Tracheal epithelial cell (primary cell): Measurements from ENCODE around the gene GRIPAP1. TPM values are rescaled to one million over a fixed set of nuclear protein-coding genes. Genes with fewer than 3 reads are reported as not detected.

Source experiments
- total RNA-seq: library from RNA; depleted of rRNA; stranded (reverse); fragments of >200 nt; gene quantifications from 2 replicates; pipeline ENCODE4 v1.2.1, GENCODE V29; 2014

GRIPAP1 gene, protein sequence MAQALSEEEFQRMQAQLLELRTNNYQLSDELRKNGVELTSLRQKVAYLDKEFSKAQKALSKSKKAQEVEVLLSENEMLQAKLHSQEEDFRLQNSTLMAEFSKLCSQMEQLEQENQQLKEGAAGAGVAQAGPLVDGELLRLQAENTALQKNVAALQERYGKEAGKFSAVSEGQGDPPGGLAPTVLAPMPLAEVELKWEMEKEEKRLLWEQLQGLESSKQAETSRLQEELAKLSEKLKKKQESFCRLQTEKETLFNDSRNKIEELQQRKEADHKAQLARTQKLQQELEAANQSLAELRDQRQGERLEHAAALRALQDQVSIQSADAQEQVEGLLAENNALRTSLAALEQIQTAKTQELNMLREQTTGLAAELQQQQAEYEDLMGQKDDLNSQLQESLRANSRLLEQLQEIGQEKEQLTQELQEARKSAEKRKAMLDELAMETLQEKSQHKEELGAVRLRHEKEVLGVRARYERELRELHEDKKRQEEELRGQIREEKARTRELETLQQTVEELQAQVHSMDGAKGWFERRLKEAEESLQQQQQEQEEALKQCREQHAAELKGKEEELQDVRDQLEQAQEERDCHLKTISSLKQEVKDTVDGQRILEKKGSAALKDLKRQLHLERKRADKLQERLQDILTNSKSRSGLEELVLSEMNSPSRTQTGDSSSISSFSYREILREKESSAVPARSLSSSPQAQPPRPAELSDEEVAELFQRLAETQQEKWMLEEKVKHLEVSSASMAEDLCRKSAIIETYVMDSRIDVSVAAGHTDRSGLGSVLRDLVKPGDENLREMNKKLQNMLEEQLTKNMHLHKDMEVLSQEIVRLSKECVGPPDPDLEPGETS
- total RNA-seq = 12.4 and 23.4 TPM in 2 replicates

DNA sequence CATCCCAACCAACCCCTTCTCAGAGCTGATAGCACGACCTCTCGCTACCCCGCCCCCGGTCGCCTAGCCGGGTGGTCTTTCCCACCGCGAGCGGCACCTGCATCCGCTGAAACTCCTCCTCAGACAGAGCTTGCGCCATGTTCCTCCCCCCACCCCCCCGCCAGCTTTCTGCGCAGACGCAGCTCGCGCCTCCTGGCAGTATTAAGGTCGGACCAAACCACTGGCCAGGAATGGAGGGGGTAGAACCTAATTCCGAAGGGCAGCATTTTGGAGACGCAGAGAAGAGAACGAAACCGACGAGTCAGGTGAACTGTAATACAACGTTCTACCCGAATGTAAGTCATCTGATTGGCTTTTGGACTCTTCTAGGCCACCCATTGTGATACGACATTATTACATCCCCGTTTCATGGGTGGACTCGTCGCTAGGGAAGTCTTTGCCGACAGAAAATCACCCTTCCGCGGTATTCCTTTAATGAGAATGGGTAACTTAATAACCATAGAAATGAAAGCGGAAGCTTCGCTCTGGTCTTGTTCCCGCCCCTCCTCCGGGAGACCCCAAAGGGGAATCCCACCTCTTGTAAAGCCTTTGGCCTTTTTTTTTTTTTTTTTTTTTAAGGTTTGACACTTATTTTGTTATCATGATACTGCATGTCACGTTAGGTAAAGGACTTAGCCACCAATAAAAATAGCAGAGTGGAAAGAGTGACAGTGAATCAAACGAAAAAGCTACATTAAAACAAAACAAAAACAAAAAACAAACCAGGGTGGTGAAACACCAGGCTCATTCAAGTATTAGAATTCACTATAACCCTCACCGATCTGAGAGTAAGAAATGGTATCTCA is at the start of gene GRIPAP1:
TSS of gene GRIPAP1 (minus strand) at position 174 of the 845 bp plus-strand sequence. CDS start at position 139, 35 bp downstream.

DNA sequence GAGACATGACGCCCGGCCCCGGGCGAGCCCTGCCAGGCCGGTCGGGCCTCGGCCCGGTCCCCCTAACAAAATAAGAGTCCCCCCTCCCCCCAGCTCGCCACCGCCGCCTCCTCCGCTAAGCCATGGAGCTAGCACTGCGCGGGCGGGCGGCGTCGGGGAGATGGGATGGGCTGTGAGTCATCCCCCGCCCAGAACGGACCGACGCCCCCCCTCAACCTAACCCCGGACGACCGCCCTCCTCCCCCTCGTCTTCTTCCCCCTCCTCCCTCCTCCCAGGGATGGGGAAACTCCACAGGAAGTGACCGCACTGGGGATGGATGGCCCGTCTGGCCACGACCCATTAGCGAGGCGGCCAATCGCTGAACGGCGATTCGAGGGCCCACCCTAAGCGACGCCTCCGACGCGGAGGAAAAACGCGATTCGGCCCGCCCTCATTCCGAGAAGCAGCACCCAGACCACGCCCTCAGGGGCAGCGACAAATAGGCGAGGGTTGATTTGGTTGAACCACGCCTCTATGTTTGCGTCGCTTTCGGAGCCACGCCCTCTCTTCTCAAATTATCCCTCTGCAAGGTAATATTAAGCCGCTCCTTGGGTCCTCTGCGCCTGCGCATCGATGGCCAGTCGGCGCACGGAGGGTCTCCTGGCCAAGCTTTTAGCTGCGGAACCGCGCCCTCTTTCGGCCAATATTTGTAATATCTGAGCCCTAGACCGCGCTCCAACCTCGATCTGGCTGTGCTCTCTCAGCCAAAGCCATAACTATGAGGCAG is 41.3 kb upstream of the GRIPAP1 start, which contains the start of gene TFE3:
TSS of gene TFE3 (minus strand) at position 138 of the 767 bp plus-strand sequence. CDS start at position 7, 131 bp downstream.

DNA sequence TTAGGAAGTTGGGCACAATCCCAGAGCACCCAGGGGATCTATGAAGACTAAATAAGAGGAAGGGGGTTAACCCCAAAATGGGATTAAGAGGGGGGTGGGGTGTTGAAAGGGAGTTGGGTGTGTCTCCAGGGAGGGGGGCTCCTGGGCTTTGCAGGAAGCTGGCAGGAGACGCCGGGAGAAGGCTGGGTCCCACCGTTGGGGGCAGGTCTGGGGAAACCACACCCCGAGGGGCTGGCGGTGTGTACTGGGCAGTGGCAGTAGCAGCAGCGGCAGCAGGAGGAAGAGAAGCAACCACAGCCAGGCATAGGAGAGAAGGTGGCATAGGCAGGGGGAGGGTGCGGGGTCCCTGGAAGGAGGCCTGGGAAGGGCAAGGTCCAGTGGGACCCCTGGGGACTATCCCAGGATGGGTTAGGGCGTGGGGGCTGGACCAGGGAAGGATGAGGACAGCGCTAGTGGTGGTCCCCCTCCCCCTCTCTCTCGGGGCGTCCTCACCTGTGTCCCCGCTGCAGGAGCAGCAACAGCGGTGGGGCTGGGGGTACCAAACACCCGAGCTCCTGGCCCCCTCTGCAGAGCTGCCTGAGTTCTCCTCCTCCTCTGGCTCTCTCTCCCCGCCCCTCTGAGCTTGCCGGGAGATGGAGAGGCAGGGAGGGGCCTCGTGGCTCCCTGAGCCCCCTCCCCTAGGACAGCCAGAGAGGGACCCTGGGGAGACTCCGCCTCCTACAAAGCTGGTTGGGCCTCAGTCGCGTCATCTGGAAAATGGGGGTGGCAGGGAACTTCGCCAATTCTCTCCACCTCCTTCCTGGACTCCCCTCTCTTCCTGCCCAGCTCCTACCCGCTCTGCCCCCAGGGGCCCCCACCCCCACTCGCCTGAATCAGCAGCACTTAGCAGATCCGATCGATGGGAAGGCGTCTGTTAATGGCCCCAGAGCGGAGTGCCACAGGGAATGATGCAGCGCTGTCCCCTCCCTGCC is 30.5 kb downstream of the GRIPAP1 start, which contains the start of gene KCND1:
TSS of gene KCND1 (minus strand) at position 596 of the 971 bp plus-strand sequence. CDS start 1,573 bp downstream, outside the sequence.

DNA sequence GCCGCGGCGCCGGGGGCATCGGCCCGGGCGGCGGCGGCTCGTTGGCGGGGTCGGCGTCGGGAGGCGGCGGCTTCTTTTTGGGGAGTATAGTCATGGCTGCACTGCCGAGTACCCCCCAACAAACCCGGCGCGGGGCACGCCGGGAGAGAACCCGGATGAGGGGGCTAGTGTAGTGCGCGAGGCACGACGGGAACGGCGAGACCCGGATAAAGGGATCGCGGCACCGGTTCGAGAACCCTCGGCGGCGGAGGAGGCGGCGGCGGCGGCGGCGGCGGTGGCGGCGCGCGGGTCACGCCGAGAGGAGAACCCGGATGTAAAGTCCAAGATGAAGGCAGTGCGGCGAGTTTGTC is 44.6 kb downstream of the GRIPAP1 start, which contains the start of gene OTUD5:
TSS of gene OTUD5 (minus strand) at position 131 of the 350 bp plus-strand sequence. CDS start at position 94, 37 bp downstream.

Other genes with a start within 250 kb of the GRIPAP1 start
- not detected in 2 replicates for gene GLOD5, start 240.5 kb downstream of the GRIPAP1 start, total RNA-seq
- gene GATA1, start 215.7 kb downstream of the GRIPAP1 start, total RNA-seq = not detected in 2 replicates
- 31.3 and 36.9 TPM in 2 replicates for gene HDAC6, start 200.2 kb downstream of the GRIPAP1 start, total RNA-seq
- gene ERAS, start 175.8 kb downstream of the GRIPAP1 start, total RNA-seq = not detected in 2 replicates
- 0.21 and 2.9 TPM in 2 replicates for gene PCSK1N, start 166.7 kb downstream of the GRIPAP1 start, total RNA-seq
- 52.1 and 53.1 TPM in 2 replicates for gene TIMM17B, start 104.5 kb downstream of the GRIPAP1 start, total RNA-seq
- 39.9 and 47.7 TPM in 2 replicates for gene PQBP1, start 104.3 kb downstream of the GRIPAP1 start, total RNA-seq
- gene SLC35A2, start 90.6 kb downstream of the GRIPAP1 start, total RNA-seq = 16.8 and 28.0 TPM in 2 replicates
- 11.3 and 12.0 TPM in 2 replicates for gene PIM2, start 83.2 kb downstream of the GRIPAP1 start, total RNA-seq
- gene OTUD5, start 44.7 kb downstream of the GRIPAP1 start, total RNA-seq = 21.9 and 22.6 TPM in 2 replicates
- gene KCND1, start 30.4 kb downstream of the GRIPAP1 start, total RNA-seq = 0.43 and 0.48 TPM in 2 replicates
- gene TFE3, start 41.1 kb upstream of the GRIPAP1 start, total RNA-seq = 11.1 and 28.4 TPM in 2 replicates
- gene CCDC120, start 56.7 kb upstream of the GRIPAP1 start, total RNA-seq = 1.2 and 1.3 TPM in 2 replicates
- 4.6 and 4.9 TPM in 2 replicates for gene PRAF2, start 71.7 kb upstream of the GRIPAP1 start, total RNA-seq
- 33.0 and 37.4 TPM in 2 replicates for gene WDR45, start 77.6 kb upstream of the GRIPAP1 start, total RNA-seq
- 17.1 and 22.2 TPM in 2 replicates for gene GPKOW, start 121.5 kb upstream of the GRIPAP1 start, total RNA-seq
- gene MAGIX, start 160.5 kb upstream of the GRIPAP1 start, total RNA-seq = 3.0 and 4.1 TPM in 2 replicates
- gene PLP2, start 169.6 kb upstream of the GRIPAP1 start, total RNA-seq = 14.7 and 24.3 TPM in 2 replicates
- gene PRICKLE3, start 184.1 kb upstream of the GRIPAP1 start, total RNA-seq = 16.4 and 28.1 TPM in 2 replicates
- not detected in 2 replicates for gene SYP, start 197.9 kb upstream of the GRIPAP1 start, total RNA-seq
- 0.21 TPM in 1 of 2 replicates, not detected in the other for gene CACNA1F, start 231.1 kb upstream of the GRIPAP1 start, total RNA-seq
- gene CCDC22, start 233.2 kb upstream of the GRIPAP1 start, total RNA-seq = 12.4 and 16.1 TPM in 2 replicates